HG03432 (cell line): ENCODE measurements around the gene AATF.

Source experiments
- ATAC-seq: cut with Tn5 transposase; IDR thresholded peaks from one replicate; pipeline ENCODE4 v1.9.1; 2021; ENCODE audit warnings: mild to moderate bottlenecking, moderate library complexity; ENCODE audit not compliant: unreplicated experiment

AATF gene

GRCh38 chr17:36929851-36930582, 18.7 kb upstream of the AATF start:
- ATAC-seq, result no peak

- ATAC-seq, result no peak
Observed at GRCh38 chr17:36930583-36930900, 18.2 kb upstream of the AATF start.

- ATAC-seq, result no peak
Observed at GRCh38 chr17:36931096-36931696, 17.6 kb upstream of the AATF start.

- no peak for ATAC-seq
Observed at GRCh38 chr17:36931697-36932382, 16.9 kb upstream of the AATF start.

GRCh38 chr17:36932383-36932693, 16.4 kb upstream of the AATF start:
- no peak for ATAC-seq

- no peak for ATAC-seq
Observed at GRCh38 chr17:36932694-36933511, 15.9 kb upstream of the AATF start.

GRCh38 chr17:36933512-36934143, 15.1 kb upstream of the AATF start:
- no peak for ATAC-seq

- no peak for ATAC-seq
Observed at GRCh38 chr17:36934144-36934691, 14.5 kb upstream of the AATF start.

GRCh38 chr17:36934692-36935630, 13.8 kb upstream of the AATF start:
- ATAC-seq, result no peak

GRCh38 chr17:36935671-36936454, 12.9 kb upstream of the AATF start:
- ATAC-seq, result no peak

GRCh38 chr17:36936455-36937000, 12.2 kb upstream of the AATF start:
- ATAC-seq, result no peak

- no peak for ATAC-seq
Observed at GRCh38 chr17:36937001-36937958, 11.5 kb upstream of the AATF start, which contains the start of gene LHX1. Gene LHX1, plus strand, starts transcription at chr17:36937475. Its CDS starts 723 bp downstream, at chr17:36938198.

- no peak for ATAC-seq
Observed at GRCh38 chr17:36937959-36938565, 10.7 kb upstream of the AATF start.

- no peak for ATAC-seq
Observed at GRCh38 chr17:36938566-36939051, 10.1 kb upstream of the AATF start.

GRCh38 chr17:36939052-36939801, 9.5 kb upstream of the AATF start:
- no peak for ATAC-seq

GRCh38 chr17:36939802-36940312, 8.9 kb upstream of the AATF start:
- ATAC-seq, result no peak
